Measurements from ENCODE around the gene FAIM2.

- TF ChIP-seq CTCF (IDR thresholded peaks at IDR 0.05), result no peak
- TF ChIP-seq ZFX (IDR thresholded peaks at IDR 0.05; ENCODE audit: borderline replicate concordance), result no peak
Observed at GRCh38 chr12:49900371-49900770, 3.3 kb downstream of the FAIM2 start.
